ENCODE data around the gene CCDC187.

DNA sequence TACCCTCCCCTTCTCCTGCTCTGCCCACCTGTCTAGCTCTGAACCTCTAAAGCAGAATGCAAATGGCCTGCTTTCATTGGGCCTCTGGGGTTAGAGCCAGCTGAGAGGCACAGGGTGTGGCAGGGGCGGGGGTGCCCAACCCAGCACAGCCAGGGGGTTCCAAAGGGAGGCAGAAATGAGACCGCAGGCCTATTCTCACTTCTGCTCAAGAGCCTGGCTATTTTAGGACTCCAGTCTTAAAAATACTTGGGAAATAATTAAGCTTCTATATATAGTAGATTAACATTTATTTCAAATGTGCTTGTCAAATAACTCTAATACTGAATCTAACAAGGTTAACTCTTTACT, 63.9 kb downstream of the CCDC187 start:
- TF ChIP-seq POLR2A (IDR thresholded peaks at IDR 0.05) (no peak), EP300 (IDR thresholded peaks at IDR 0.05) (no peak)
- TF ChIP-seq, protein P1, sequence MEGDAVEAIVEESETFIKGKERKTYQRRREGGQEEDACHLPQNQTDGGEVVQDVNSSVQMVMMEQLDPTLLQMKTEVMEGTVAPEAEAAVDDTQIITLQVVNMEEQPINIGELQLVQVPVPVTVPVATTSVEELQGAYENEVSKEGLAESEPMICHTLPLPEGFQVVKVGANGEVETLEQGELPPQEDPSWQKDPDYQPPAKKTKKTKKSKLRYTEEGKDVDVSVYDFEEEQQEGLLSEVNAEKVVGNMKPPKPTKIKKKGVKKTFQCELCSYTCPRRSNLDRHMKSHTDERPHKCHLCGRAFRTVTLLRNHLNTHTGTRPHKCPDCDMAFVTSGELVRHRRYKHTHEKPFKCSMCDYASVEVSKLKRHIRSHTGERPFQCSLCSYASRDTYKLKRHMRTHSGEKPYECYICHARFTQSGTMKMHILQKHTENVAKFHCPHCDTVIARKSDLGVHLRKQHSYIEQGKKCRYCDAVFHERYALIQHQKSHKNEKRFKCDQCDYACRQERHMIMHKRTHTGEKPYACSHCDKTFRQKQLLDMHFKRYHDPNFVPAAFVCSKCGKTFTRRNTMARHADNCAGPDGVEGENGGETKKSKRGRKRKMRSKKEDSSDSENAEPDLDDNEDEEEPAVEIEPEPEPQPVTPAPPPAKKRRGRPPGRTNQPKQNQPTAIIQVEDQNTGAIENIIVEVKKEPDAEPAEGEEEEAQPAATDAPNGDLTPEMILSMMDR (IDR thresholded peaks at IDR 0.05): no peak

All from tibial nerve (tissue), 4 donors.